Gastrocnemius medialis (tissue), 4 donors: ENCODE measurements around the gene BBS7.

Source experiments
- POLR2A ChIP-seq, 2 donors: fragments of 450-650 bp; IDR thresholded peaks; one replicate each; pipeline ENCODE4 v1.6.1; 2017; ENCODE audit warnings: antibody characterized with exemption in 2 of 2, mild to moderate bottlenecking in 2 of 2, moderate library complexity in 2 of 2
- TF ChIP-seq, protein P1 (sequence below), 5 experiments: fragments of 450-650 bp in 3 of 5; fragments of 200-600 bp in 2 of 5; sonication (generic) in 2 of 5; IDR thresholded peaks in 4 of 5; conservative IDR thresholded peaks in 1 of 5; 1 replicate in 4 of 5; 2 replicates in 1 of 5; pipeline ENCODE4 v1.5.1; 2016 to 2019; ENCODE audit warnings: antibody characterized with exemption in 5 of 5, mild to moderate bottlenecking in 3 of 5, moderate library complexity in 3 of 5

DNA sequence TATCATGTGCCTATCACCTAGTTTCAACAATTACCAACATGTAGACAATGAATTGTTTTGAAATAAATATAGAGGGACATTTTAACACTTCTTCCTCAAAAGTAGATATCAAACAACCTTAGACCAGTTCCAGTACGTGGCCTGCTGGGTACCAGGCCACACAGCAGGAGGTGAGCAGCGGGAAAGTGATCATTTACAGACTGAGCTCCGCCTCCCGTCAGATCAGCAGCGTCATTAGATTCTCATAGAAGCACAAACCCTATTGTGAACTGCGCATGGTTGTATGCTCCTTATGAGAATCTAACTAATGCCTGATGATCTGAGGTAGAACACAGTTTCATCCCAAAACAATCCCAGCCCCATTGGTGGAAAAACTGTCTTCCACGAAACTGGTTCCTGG, 6.5 kb downstream of the BBS7 start:
- TF ChIP-seq, protein P1, sequence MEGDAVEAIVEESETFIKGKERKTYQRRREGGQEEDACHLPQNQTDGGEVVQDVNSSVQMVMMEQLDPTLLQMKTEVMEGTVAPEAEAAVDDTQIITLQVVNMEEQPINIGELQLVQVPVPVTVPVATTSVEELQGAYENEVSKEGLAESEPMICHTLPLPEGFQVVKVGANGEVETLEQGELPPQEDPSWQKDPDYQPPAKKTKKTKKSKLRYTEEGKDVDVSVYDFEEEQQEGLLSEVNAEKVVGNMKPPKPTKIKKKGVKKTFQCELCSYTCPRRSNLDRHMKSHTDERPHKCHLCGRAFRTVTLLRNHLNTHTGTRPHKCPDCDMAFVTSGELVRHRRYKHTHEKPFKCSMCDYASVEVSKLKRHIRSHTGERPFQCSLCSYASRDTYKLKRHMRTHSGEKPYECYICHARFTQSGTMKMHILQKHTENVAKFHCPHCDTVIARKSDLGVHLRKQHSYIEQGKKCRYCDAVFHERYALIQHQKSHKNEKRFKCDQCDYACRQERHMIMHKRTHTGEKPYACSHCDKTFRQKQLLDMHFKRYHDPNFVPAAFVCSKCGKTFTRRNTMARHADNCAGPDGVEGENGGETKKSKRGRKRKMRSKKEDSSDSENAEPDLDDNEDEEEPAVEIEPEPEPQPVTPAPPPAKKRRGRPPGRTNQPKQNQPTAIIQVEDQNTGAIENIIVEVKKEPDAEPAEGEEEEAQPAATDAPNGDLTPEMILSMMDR (IDR thresholded peaks at IDR 0.05 in 4 of 5, conservative IDR thresholded peaks at IDR 0.05 in 1 of 5), result no peak
- TF ChIP-seq POLR2A (IDR thresholded peaks at IDR 0.05), result no peak
